ENCODE measurements around the gene MAPK8IP1. TPM values are rescaled to one million over a fixed set of nuclear protein-coding genes. Genes with fewer than 3 reads are reported as not detected.

MAPK8IP1 gene
- total and polyA plus RNA-seq, 2 donors (not counting 3 experiments of a cell fraction or from before 2014, with no cell fraction given), result 4.1 to 4.8 TPM

- intact Hi-C loops (cut with micrococcal nuclease), result no loop called here
- Histone ChIP-seq H2AFZ (ENCODE audit: low read depth, low read length) (no peak overlapping the region), H3K27ac (ENCODE audit: insufficient read depth, low read depth, low read length) (no peak overlapping the region), H3K9me3 (replicated peaks; ENCODE audit: control insufficient read depth, insufficient read depth, low read length) (no peaks in the 10 kb centered on the region), H3K36me3 (ENCODE audit: control insufficient read depth in 2 of 2, extremely low read depth in 1 of 2, insufficient read depth in 2 of 2, low read length in 2 of 2) (peaks cover 0 to 13% of the 10 kb centered on the region in 2 experiments), H3K27me3 (ENCODE audit: control insufficient read depth in 2 of 2, insufficient read depth in 2 of 2, low read length in 2 of 2) (peaks cover 4 to 8% of the 10 kb centered on the region in 2 experiments), H3K4me2 (ENCODE audit: insufficient read depth, low read length) (no peak overlapping the region), H3K79me2 (ENCODE audit: control insufficient read depth, insufficient read depth, low read length) (no peaks in the 10 kb centered on the region), H3K9ac (replicated peaks; ENCODE audit: extremely low read depth, insufficient read depth, low read length) (no peak overlapping the region), H3K4me3 (replicated peaks in 1 of 3; ENCODE audit: insufficient read depth in 1 of 3, low read depth in 1 of 3, low read length in 3 of 3) (no peak overlapping the region), H3K4me1 (ENCODE audit: control insufficient read depth, extremely low read depth, insufficient read depth, low read length) (no peaks in the 10 kb centered on the region), H4K20me1 (replicated peaks; ENCODE audit: control insufficient read depth, extremely low read depth, insufficient read depth, low read length) (no peaks in the 10 kb centered on the region), H3K9me1 (replicated peaks; ENCODE audit: control insufficient read depth, extremely low read depth, insufficient read depth, low read length) (no peaks in the 10 kb centered on the region)
- no TSS peak for BruUV-seq (replicated peaks)
- no peak for TF ChIP-seq CTCF (IDR thresholded peaks at IDR 0.05; ENCODE audit: extremely low read depth in 1 of 2, insufficient read depth in 1 of 2, low read depth in 1 of 2, low read length in 2 of 2)
- no peak for TF ChIP-seq JUN (IDR thresholded peaks at IDR 0.05; ENCODE audit: borderline replicate concordance, insufficient read depth, insufficient read length, low read depth)
- TF ChIP-seq FOS (IDR thresholded peaks at IDR 0.05; ENCODE audit: borderline replicate concordance, insufficient read depth, low read length), result no peak
- no peak for TF ChIP-seq POLR2AphosphoS5 (IDR thresholded peaks at IDR 0.05; ENCODE audit: insufficient read depth, low read depth, low read length)
- TF ChIP-seq GATA2 (IDR thresholded peaks at IDR 0.05; ENCODE audit: insufficient read depth, insufficient read length, low read depth, low read length), result no peak
- no peak for TF ChIP-seq MAX (IDR thresholded peaks at IDR 0.05; ENCODE audit: insufficient read depth, insufficient read length)
- no peak for TF ChIP-seq EZH2 (IDR thresholded peaks at IDR 0.05; ENCODE audit: borderline replicate concordance, low read depth, low read length, severe bottlenecking)
- TF ChIP-seq POLR2A (IDR thresholded peaks at IDR 0.05; ENCODE audit: low read depth, low read length), result no peak
- no peak for TF ChIP-seq MYC (IDR thresholded peaks at IDR 0.05; ENCODE audit: low read depth, low read length)
- DNase-seq (ENCODE audit: low read depth, low spot score) (no peak), FAIRE-seq (no peak)
- CTCF ChIA-PET, result no interaction called here
- dilution Hi-C loops (cut with MboI; ENCODE audit: extremely low pct_ligation_motif_present, low sequenced_read_pairs), result no loop called here
- POLR2A ChIA-PET, result interaction anchor here (0.6 kb wide), 1 partner anchor 84 kb away, joined by 6 read pairs; no protein-coding TSS in a partner anchor
These were observed 43.2 kb downstream of the MAPK8IP1 start for GRCh38 chr11:45928535-45929215.
